GM21423 (cell line): ENCODE data around the gene NRG3.

Experiments used
- ATAC-seq: cut with Tn5 transposase; IDR thresholded peaks from one replicate; pipeline ENCODE4 v1.9.1; 2021; ENCODE audit warnings: mild to moderate bottlenecking, moderate library complexity; ENCODE audit not compliant: unreplicated experiment

NRG3 gene

GRCh38 chr10:81882011-81882410 is 7.0 kb downstream of the NRG3 start:
- ATAC-seq: no peak

DNA sequence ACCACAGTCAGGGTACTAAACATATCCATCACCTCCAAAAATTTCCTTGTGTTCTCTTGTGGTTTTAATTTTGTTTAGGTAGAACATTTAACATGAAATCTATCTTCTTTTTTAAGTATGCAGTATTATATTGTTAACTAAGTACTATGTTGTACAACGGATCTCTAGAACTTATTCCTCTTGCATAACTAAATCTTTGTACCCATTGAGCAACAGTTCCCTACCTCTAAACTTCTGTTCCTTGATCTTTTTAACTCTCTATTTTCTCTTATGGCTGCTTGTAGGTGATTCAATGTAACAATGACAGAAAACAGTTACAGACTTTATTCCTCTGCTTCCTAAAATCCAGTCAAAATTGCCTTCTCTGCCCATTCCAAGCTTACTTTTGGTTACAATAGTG is 9.9 kb downstream of the NRG3 start:
- no peak for ATAC-seq

- ATAC-seq: no peak
Observed at GRCh38 chr10:81885491-81885890, 10.5 kb downstream of the NRG3 start.

DNA sequence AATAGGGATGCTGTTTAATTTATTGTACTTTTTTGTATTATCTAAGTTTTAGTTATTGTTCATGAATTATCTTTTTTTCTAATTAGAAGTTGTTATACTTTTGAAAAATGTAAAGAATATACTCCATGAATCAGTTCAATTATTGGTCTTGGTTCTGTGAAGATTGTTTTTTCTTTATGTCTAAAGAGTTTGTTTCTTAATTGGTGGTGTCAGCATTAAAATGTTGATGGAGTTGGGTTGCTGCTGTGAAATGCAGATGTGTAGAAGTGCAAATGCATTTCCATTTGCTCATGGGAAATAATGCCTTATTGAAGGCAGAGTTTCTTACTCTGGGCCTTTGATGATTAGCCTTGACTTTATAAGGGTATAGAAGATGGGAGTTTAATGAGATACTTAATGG is 11.9 kb downstream of the NRG3 start:
- no peak for ATAC-seq

GRCh38 chr10:81889181-81889769 is 14.3 kb downstream of the NRG3 start:
- no peak for ATAC-seq

- no peak for ATAC-seq
Observed at GRCh38 chr10:81894616-81895015, 19.6 kb downstream of the NRG3 start.

GRCh38 chr10:81898518-81898917 is 23.5 kb downstream of the NRG3 start:
- no peak for ATAC-seq

DNA sequence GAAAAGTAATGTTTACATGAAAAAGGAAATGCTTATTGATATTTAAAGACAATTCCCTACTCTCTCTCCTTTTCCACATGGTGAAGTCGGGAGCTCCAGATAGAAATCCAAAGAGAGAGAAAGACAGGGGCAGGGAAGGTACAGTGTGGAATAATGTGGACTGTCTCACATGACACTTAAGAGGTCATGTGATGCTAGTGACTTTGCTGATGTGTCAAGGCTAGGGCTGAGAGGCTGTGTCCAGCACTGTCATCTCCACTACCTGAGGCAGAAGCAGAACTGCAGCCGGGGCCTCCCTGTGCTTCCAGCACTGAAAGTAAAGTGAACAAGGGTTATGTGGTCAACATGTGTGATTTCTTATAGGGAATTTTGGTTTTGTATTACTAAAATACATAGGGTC is 26.0 kb downstream of the NRG3 start:
- ATAC-seq: no peak

GRCh38 chr10:81903472-81903871 is 28.5 kb downstream of the NRG3 start:
- ATAC-seq: no peak

DNA sequence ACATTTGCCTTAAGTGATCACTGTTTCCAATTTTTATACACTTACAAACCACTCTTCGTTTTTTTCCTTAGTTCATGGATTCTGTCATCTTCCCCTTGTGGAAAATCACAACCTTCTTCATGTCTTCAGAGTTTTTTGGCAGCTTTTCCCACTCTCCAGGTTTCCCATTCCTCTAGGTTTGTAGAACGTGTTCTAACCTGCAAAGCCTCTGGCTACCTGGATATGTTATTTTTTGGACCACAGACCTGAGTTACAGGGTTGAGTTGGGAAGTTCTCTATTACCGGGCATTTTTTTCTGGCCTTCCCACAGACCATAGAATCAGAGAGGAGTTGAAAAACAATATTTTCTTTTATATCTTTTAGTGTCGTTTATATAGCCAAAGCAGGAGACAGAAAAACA is 30.2 kb downstream of the NRG3 start:
- ATAC-seq: no peak

- no peak for ATAC-seq
Observed at GRCh38 chr10:81909453-81909852, 34.5 kb downstream of the NRG3 start.

- ATAC-seq: no peak
Observed at GRCh38 chr10:81911328-81911727, 36.3 kb downstream of the NRG3 start.

DNA sequence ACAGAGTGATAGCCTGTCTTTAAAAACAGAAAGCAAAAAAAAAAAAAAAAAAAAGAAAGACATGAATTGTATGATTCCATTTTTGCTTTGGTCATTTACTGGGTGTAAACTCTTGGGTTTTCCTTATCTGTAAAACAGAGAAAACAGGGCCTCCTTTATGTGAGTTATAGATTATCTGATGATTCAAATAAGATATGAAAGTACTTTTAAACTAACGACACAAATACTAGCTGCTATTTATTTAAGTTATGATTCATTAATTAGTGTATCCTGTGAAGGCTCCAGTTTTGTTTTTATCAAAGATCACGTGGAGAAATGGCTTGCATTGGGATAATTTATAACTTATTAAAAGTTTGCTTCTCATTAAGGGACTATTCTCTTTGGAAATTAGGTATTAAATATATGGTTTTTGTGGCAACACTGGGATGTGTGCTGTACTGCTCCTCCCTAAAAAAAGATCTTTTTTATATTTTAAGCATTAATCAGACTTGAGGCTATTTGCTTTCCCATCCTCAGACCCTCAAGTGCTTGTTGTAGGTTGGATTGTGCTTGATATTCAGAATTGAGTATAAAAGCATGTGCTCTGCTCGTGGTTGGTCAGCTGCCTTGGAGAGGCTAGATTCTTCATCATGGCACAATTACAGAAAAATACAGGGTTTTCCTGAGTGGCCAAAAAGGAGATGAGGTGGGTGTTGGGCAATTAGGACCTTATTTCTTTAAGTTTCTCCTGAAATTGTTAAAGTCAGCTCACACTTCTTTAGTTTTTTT is 39.9 kb downstream of the NRG3 start:
- ATAC-seq: no peak

GRCh38 chr10:81915504-81915897 is 40.5 kb downstream of the NRG3 start:
- no peak for ATAC-seq

GRCh38 chr10:81917666-81918065 is 42.7 kb downstream of the NRG3 start:
- ATAC-seq: no peak

GRCh38 chr10:81918766-81919165 is 43.8 kb downstream of the NRG3 start:
- no peak for ATAC-seq

DNA sequence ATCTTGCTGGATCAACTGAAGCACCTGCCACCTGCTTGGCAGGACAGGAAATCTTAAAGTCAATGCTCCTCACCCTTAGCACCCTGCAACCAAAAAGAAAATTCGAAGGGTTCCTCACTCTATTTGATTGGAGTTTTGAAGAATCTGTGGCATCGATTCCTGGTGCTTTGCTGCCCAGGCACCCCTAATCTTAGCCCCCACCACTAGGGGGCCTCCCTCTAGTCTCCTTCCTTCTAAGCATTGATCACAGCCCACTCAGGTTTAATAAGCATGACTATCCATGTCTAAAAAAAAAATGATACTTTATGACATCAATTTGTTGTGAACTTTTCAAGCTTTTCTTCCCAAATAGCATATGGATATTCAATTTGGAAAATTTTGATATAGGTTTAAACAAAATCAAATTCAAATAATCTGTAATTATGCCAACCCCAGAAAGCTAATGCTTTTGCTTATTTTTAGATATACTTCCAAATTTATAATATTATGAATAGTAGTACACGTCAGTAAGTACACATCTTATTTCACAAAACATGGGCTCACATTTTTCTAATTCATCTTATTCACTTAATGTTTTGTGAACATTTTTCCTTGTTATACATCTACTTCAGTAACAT is 45.3 kb downstream of the NRG3 start:
- ATAC-seq: no peak

- no peak for ATAC-seq
Observed at GRCh38 chr10:81928119-81928518, 53.1 kb downstream of the NRG3 start.

DNA sequence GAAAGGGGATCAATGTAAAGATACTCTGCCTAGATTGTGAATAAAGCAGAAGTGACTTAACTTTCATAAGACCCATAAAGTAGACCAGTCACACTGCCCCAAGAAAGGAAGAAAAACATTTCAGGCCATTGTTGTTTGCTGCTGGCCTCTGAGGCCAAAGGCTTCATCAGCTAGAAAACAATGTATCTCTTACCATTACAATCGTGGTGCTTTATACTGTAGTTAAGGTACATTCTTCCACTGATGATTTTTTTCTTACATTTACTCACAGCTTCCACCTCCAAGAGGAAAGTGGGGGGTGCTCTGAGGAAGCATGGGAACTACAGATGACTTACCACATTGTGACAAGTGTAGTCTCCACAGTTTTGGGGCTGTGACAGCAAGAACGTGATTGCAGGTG is 68.6 kb downstream of the NRG3 start:
- ATAC-seq: no peak

GRCh38 chr10:81944609-81945008 is 69.6 kb downstream of the NRG3 start:
- no peak for ATAC-seq

GRCh38 chr10:81949283-81949682 is 74.3 kb downstream of the NRG3 start:
- ATAC-seq: no peak

GRCh38 chr10:81950358-81950757 is 75.4 kb downstream of the NRG3 start:
- ATAC-seq: no peak
